CD4-positive, alpha-beta T cell treated with Interleukin-17A for 1 hour (primary cell): Measurements from ENCODE around the gene NEAT1.
"Not testable (repeated sequence)": the region's sequence is repeated elsewhere in the genome, so short reads cannot be mapped to it uniquely, and the experiment has no call there.

Experiments
- DNase-seq: peaks from one replicate; pipeline ENCODE4 v3.0.0-alpha.2; 2020

NEAT1 gene

DNA sequence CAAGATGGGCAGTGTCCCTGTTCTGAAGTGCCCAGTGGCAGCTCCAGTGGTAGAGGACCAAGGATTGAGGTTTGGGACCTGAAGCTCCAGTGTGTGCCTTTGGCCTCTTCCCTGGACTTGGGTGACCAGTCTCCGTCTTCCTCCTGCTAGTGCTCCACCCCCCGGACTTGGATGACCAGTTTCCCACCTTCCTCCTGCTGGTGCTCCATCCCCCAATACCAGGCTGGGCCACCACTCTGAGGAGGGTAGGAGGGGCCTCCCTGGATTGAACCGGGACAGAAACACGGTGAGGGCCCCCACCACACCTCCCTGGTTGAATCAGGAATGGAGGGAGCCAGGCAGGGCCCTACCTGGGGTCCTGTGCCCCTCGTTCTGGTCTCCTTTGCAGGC lies 10.9 kb upstream of the NEAT1 start:
- no peak for DNase-seq

GRCh38 chr11:65412271-65413076 lies 10.1 kb upstream of the NEAT1 start:
- DNase-seq: no peak

DNA sequence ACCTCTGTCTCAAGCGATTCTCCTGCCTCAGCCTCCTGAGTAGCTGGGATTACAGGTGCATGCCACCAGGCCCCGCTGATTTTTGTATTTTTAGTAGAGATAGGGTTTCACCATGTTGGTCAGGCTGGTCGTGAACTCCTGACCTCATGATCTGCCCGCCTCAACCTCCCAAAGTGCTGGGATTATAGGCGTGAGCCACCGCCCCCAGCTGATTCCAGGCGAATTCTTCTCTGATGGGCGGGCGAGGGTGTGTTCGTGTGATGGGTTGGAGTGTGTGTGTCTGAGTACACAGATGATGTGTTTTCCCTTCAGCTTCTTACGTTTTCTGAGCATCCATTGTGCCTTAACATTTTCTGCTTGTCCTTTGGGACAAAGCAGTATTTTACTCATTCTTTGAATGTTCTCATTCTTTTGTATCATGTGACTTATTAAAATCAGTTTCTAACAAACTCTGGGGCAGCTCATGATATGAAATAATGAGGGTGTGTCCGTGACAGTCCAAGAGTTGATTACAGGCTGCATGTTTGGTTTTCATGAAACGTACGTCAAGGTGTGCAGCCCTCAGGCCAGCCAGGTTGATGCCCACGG lies 9.4 kb upstream of the NEAT1 start:
- not testable (repeated sequence) for DNase-seq

DNA sequence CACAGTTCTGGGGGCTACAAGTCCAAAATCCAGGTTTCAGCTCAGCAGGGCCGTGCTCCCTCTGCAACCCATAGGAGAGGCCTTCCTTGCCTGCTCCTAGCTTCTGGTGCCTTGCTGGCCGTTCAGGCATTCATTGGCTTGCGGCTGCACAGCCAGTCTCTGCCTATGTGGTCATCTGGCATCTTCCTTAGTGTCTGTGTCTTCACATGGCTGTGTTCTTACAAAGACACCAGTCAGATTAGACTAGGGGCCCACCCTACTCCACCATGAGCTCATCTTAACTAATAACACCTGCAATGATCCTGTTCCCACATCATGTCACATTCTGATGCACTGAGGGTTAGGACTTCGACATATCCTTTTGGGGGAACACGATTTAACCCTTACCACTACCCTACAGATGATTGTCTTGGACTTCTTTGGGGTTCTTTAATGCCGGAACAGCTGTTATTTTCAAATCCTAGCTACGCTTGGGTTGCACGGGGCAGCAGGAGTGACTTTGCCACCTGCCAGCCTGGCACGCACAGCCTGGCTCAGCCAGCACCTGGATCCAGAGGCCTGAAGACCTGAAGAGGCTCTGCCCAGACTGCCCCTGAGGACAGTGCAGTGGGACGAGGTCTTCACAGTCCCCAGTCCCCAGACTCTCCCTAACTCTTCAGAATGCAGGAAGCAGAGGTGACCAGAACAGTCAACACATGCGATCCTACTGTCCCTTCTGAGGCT lies 7.7 kb upstream of the NEAT1 start:
- no peak for DNase-seq

DNA sequence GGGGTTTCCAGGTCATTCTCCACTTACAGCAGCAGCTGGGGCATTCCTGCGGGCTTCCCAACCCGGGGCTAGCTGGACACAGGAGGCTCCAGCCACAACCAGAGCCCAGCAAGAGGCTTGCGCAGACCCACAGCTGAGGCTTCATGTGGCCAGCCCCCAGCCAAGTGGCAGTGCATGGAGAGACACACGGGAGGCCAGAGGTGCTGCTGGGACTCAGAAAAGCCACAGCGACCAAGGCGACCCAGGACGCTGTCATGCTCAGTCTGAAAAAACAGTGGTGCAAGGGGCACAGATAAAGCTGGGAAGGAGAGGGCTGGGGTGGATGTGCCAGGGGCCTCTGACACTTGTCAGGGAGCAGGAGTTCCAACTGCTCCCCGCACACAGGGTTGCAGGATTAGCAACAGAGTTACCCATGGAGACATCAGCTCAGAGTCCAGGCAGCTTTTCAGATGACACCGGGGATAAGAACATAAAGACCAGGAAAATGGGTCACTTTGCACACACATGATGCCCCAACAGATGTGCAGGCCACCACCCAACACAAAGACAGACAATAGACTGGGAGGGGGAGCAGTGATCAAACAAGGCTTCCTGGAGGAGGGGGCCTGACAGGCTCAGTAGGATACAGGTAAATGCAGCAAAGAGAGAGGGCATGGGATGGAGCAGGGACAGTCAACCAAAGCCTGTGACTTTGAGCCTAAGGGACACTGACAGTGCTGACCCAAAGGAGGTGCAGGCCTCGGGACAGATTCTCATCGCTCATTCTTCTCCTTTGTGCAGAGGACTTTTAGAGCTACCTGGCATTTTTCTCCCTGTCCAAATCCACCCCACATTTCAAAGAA lies 6.9 kb upstream of the NEAT1 start:
- DNase-seq: no peak

- peak; percentile 92 for DNase-seq
Measured at GRCh38 chr11:65416341-65416824, 6.2 kb upstream of the NEAT1 start.

DNA sequence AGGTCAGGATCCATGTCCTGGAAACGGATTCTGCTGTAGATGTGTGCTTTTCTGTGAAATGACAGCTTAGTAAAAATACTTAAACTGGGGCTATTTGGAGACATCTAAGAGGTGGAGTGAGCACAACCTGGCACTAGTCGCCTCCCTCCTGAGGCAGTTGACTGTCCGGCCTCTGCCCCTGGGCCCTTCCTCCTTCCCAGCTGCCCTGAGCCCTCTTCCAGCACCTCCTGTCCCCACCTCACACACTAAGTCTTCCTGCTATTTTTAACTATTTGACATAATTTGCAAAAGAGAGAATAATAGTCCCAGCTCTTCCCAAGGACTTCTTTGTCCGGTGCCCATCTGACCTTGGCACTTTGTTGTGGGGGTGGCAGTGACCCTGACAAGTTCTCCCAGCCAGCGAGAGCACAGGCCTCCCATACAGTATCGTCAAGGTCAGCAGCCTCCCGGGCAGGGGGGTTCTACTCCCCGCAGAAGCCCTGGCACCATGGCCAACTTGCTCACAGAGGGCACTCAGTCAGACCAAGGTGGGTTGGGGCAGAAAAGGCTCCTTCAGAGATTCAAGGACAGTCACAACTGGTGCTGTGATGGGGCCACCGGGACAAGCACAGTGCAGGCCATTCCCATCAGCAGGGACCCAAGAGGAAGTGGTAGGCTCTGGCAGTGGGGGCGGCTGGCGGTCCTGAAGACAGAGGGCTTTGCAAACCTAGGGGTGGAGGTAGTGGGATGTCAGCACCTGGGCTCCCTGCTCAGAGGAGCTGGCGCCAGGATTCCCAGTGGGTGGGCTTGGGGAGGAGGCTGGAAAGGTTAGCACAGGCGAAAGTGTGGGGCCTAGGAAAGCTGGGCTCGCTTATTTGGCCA lies 5.5 kb upstream of the NEAT1 start:
- peak; percentile 43 for DNase-seq

- peak; percentile 54 for DNase-seq
Measured at GRCh38 chr11:65417702-65418430, 4.7 kb upstream of the NEAT1 start.

DNA sequence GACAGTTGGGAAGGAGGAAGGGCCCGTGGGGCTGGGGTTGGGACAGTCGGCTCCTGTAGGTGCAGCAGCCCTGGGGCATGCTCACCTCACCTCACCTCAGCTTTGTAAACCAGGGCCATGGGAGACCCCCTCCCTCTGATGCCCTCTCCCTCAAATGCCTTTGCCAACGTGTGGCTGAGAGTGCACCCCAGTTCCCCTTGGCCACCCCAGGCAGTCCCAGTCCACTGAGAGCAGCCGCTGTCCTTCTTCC lies 4.2 kb upstream of the NEAT1 start:
- no peak for DNase-seq

GRCh38 chr11:65418681-65419459 lies 3.7 kb upstream of the NEAT1 start:
- DNase-seq: peak; percentile 90

DNA sequence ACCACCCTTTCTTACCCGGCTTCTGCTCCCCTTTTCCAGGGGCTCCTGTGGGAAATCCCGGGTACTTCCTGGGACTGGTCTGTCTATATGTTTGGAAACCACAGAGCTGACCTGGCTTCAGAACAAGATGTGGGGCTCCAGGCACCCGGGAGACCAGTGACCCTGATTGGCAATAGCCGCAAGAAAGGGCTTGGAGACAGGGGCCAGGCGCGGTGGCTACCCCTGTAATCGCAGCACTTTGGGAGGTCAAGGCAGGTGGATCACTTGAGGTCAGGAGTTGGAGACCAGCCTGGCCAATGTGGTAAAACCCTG lies 3.2 kb upstream of the NEAT1 start:
- no peak for DNase-seq

GRCh38 chr11:65419772-65420481 lies 2.7 kb upstream of the NEAT1 start:
- DNase-seq: peak; percentile 86

DNA sequence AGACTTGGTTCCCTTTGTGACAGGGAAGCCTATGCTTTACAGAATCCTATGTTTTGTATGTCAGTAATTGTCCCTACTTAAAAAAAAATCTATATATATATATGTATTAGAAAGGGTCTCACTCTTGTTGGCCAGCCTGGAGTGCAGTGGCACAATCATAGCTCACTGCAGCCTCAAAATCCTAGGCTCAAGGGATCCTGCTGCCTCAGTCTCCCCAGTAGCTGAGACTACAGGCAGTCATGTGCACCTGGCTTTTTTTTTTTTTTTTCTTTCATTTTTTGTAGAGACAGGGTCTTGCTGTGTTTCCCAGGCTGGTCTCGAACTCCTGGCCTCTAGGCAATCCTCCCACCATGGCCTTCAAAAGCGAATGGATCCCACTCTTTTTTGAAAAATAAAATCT lies 2.1 kb upstream of the NEAT1 start:
- no peak for DNase-seq

DNA sequence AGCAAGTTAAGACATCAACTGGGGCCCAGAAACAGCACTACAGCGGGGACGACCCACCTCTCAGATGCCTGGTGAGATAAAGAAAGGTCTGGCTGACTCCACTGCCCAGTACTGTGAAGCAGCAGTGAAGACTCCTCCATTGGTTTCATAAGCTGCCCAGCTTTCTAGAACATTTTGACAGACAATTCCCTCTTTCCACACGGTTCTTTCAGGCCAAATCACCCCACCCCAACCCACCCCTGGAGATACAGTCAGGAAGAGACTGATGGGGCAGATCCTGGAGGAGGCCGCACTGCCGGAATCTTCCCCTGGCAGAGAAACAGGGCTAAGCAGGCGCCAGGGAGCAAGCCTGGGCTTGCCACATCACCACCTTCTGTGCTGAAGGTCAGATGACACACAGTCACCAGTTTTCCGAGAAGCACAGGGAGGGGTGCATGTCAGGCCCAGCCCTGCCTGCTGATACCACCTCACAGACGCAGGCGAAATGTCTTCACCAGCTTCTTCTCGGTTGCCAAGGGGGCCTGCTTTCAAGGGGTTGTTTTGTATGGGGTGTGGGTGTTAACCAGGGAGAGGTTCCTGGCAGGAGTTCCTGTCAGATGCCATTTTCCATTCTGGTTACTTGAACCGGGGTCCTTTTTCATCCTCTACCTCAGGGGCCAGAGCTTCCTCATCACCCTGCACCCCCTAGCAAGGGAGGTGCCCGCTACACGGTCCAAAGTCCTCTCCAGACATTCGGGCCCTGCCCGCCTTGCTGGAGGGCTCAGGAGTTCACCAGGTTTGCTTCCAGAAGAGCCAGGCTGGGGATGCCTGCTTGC lies 1.4 kb upstream of the NEAT1 start:
- DNase-seq: peak; percentile 94

DNA sequence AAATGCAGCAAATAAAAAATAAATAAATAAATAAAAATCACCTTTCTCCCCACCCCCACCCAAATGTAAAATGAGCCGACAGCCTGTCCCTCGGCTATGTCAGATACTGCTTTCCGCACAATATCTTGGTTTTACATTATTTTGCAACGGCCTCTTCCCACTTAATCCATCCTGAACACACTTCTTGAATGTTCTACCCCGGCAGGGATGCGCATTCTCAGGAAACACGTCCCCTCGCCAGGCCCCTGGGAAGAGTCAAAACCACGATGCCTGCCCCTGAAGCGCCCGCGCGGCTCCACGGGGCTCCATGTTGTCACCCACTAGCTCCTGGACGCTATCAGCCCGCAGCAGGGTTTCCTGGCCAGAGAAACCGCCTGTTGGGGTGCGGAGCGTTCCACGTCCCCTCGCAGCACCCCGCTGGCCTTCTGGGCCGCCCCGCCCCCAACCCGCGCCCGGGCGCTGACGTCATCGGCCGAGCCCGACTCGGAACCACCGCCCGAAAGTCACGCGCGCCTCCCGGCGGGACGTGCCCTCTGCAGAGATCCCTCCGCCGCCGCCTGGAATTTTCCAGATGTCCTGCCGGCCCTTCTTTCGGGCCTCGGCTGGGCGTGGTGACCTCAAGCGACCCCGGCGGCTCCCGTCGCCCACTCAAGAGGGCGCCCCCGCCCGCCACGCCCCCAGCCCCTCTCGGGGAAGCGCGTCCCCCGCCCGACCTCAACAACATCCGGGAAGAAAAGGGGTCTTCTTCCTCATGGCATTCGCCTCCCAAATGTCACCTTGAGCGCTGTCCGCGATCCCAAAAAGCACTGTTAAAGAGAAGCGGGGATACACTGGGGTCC lies 585 bp upstream of the NEAT1 start:
- peak; percentile 95 for DNase-seq

DNA sequence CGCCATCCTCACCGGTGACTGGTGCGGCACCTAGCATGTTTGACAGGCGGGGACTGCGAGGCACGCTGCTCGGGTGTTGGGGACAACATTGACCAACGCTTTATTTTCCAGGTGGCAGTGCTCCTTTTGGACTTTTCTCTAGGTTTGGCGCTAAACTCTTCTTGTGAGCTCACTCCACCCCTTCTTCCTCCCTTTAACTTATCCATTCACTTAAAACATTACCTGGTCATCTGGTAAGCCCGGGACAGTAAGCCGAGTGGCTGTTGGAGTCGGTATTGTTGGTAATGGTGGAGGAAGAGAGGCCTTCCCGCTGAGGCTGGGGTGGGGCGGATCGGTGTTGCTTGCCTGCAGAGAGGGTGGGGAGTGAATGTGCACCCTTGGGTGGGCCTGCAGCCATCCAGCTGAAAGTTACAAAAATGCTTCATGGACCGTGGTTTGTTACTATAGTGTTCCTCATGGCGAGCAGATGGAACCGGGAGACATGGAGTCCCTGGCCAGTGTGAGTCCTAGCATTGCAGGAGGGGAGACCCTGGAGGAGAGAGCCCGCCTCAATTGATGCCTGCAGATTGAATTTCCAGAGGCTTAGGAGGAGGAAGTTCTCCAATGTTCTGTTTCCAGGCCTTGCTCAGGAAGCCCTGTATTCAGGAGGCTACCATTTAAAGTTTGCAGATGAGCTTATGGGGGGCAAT lies 1.1 kb downstream of the NEAT1 start:
- peak; percentile 55 for DNase-seq

DNA sequence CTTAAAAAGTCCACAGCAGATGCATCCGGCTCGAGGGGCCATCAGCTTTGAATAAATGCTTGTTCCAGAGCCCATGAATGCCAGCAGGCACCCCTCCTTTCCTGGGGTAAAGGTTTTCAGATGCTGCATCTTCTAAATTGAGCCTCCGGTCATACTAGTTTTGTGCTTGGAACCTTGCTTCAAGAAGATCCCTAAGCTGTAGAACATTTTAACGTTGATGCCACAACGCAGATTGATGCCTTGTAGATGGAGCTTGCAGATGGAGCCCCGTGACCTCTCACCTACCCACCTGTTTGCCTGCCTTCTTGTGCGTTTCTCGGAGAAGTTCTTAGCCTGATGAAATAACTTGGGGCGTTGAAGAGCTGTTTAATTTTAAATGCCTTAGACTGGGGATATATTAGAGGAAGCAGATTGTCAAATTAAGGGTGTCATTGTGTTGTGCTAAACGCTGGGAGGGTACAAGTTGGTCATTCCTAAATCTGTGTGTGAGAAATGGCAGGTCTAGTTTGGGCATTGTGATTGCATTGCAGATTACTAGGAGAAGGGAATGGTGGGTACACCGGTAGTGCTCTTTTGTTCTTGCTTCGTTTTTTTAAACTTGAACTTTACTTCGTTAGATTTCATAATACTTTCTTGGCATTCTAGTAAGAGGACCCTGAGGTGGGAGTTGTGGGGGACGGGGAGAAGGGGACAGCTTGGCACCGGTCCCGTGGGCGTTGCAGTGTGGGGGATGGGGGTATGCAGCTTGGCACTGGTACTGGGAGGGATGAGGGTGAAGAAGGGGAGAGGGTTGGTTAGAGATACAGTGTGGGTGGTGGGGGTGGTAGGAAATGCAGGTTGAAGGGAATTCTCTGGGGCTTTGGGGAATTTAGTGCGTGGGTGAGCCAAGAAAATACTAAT lies 1.9 kb downstream of the NEAT1 start:
- peak; percentile 62 for DNase-seq
